ACC112 (cell line): ENCODE data around the gene KPNA4.
"Not testable (repeated sequence)": the region's sequence is repeated elsewhere in the genome, so short reads cannot be mapped to it uniquely, and the experiment has no call there.

Experiments
- H2AFZ ChIP-seq: fragments of 200-600 bp; sonication (generic); one replicate; pipeline ENCODE4 v1.6.0; 2017; ENCODE audit warnings: antibody characterized with exemption, low read length; ENCODE audit not compliant: unreplicated experiment
- H3K27ac ChIP-seq: fragments of 200-600 bp; sonication (generic); 2 replicates; pipeline ENCODE4 v1.5.1; 2014; ENCODE audit warnings: low read depth, mild to moderate bottlenecking, antibody characterized with exemption, low read length, moderate library complexity
- H3K27me3 ChIP-seq: fragments of 200-600 bp; sonication (generic); 2 replicates; pipeline ENCODE4 v1.6.1; 2014; ENCODE audit warnings: mild to moderate bottlenecking, antibody characterized with exemption, low read length, moderate library complexity, mixed read lengths; ENCODE audit not compliant: insufficient read depth
- H3K36me3 ChIP-seq: fragments of 200-600 bp; sonication (generic); 2 replicates; pipeline ENCODE4 v1.6.1; 2016; ENCODE audit warnings: mild to moderate bottlenecking, antibody characterized with exemption, low read length, moderate library complexity, mixed read lengths; ENCODE audit not compliant: insufficient read depth
- H3K4me1 ChIP-seq: fragments of 200-600 bp; sonication (generic); one replicate; pipeline ENCODE4 v1.6.1; 2016; ENCODE audit warnings: low read length, mixed read lengths; ENCODE audit not compliant: insufficient read depth, unreplicated experiment, control insufficient read depth
- H3K4me3 ChIP-seq: fragments of 200-600 bp; sonication (generic); 2 replicates; pipeline ENCODE4 v1.5.1; 2014; ENCODE audit warnings: mild to moderate bottlenecking, low read depth, low read length
- H3K79me2 ChIP-seq: fragments of 200-600 bp; sonication (generic); one replicate; pipeline ENCODE4 v1.6.0; 2016; ENCODE audit warnings: low read length; ENCODE audit not compliant: control insufficient read depth, unreplicated experiment, insufficient read depth

The KPNA4 gene

DNA sequence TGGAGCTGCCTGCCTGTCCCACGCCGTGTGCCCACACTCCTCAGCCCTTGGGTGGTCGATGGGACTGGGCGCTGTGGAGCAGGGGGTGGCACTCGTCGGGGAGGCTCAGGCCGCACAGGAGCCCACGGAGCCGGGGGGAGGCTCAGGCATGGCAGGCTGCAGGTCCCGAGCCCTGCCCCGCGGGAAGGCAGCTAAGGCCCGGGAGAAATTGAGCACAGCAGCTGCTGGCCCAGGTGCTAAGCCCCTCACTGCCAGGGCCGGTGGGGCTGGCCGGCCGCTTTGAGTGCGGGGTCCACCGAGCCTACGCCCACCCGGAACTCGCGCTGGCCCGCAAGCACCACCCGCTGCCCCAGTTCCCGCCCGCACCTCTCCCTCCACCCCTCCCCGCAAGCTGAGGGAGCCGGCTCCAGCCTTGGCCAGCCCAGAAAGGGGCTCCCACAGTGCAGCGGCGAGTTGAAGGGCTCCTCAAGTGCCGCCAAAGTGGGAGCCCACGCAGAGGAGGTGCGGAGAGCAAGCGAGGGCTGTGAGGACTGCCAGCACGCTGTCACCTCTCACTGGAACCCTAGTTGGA is 8.7 kb upstream of the KPNA4 start:
- H3K27ac ChIP-seq, H3K27me3 ChIP-seq, H3K4me1 ChIP-seq, H3K36me3 ChIP-seq, H3K4me3 ChIP-seq, H2AFZ ChIP-seq, H3K79me2 ChIP-seq: not testable (repeated sequence)

DNA sequence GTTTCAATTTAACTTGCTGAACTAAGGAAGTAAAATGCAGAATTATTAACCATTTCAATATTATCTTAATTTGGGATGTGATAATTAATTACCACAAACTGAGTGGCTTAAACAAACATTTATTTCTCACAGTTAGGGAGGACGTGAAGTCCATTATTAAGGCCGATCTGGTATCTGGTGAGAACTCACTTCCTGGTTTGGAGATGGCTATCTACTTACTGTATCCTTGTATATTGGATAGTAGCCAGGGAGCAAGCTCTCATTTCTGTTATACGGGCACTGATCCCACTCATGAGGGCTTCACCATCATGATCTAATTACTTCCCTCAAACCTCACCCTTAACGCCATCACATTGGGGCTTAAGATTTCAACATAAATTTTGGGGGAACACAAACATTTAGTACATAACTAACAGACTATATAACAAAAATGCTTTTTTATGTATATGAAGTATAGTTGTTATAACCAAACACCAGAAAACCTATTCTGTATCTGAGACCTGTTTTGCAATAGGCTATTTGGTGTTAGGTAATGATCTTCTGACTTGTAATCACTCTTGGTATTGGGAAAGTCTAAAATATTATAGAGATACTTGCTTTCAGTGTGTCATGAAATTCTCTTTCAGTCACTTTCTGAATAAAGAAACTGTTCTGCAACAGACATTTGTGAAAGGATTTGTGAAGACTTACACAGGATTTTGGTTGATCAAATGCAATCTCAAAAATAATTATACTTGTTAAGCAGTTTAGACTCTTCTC is 4.7 kb upstream of the KPNA4 start:
- Histone ChIP-seq H3K27ac (no peak overlapping the region), H3K4me1 (peaks cover 8% of the 10 kb centered on the region), H3K36me3 (peaks cover 10% of the 10 kb centered on the region; the same call in 1 of the 2 replicates)

DNA sequence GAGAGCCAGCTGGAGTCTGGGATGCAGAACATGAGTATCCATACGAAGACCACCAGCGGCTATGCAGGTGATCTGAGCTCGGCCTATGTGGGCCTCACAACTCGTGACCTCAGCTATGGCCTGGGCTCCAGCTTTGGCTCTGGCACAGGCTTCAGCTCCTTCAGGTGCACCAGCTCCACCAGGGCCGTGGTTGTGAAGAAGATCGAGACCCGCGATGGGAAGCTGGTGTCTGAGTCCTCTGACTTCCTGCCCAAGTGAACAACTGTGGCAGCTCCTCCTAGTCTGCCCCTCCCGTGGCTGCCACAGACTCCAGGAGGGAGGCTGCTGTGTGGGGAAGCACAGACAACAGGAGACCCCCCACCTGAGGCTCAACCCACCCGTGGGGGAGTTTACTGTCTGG is 3.6 kb upstream of the KPNA4 start:
- Histone ChIP-seq H3K4me1 (peaks cover 8% of the 10 kb centered on the region), H3K79me2 (peaks cover 31% of the 10 kb centered on the region), H3K27ac (no peak overlapping the region), H2AFZ (no peak overlapping the region), H3K27me3 (no peaks in the 10 kb centered on the region), H3K36me3 (peaks cover 10% of the 10 kb centered on the region; the same call in 1 of the 2 replicates), H3K4me3 (no peak overlapping the region)

More for the DNA sequence above, 4.7 kb upstream of the KPNA4 start:
- Histone ChIP-seq H3K4me3 (no peak overlapping the region), H2AFZ (no peak overlapping the region), H3K79me2 (peaks cover 21% of the 10 kb centered on the region), H3K27me3 (no peaks in the 10 kb centered on the region)

GRCh38 chr3:160567774-160568173 is 2.4 kb upstream of the KPNA4 start:
- Histone ChIP-seq H2AFZ (no peak overlapping the region), H3K4me1 (peaks cover 20% of the 10 kb centered on the region), H3K27ac (no peak overlapping the region), H3K79me2 (peaks cover 43% of the 10 kb centered on the region), H3K36me3 (peaks cover 10% of the 10 kb centered on the region; the same call in 1 of the 2 replicates), H3K4me3 (no peak overlapping the region), H3K27me3 (no peaks in the 10 kb centered on the region)

- H3K79me2 ChIP-seq = peaks cover 56% of the 10 kb centered on the region
- H3K27ac ChIP-seq = peak overlapping the region; percentile 97
- H3K4me1 ChIP-seq = peaks cover 33% of the 10 kb centered on the region
- peak overlapping the region; percentile 25 for H2AFZ ChIP-seq
- H3K4me3 ChIP-seq = peak overlapping the region; percentile 97
- H3K27me3 ChIP-seq = no peaks in the 10 kb centered on the region
- peaks cover 15% of the 10 kb centered on the region for H3K36me3 ChIP-seq
These were observed 1.1 kb upstream of the KPNA4 start for GRCh38 chr3:160566499-160566898.

DNA sequence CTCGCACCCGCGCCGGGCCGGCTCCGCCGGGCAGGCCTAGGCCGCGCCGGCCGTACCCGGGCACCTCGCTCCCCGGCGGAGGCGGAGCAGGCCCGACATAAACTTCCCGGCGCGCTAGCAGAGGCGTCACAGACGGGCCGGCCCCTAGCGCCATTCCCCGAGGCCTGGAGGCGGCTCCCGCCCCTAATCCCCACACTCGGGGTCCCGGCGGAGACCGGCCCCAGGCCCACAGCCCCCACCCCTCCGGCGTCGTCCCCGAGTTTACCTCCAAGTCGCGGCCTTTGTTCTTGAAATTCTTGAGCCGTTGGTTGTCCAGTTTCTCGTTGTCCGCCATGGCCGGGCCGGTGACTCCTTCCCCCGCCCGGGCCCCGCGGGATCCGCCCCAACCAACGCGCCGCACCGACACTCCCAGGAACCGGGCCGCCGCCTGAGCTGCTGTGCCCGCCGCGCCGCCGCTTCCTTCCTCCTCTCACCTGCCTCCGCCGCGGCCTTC is 376 bp downstream of the KPNA4 start:
- Histone ChIP-seq H2AFZ (no peak overlapping the region), H3K36me3 (peaks cover 15% of the 10 kb centered on the region), H3K27ac (peak overlapping the region; percentile 90), H3K4me3 (peak overlapping the region; percentile 97), H3K79me2 (peaks cover 71% of the 10 kb centered on the region), H3K27me3 (no peaks in the 10 kb centered on the region), H3K4me1 (peaks cover 46% of the 10 kb centered on the region)

DNA sequence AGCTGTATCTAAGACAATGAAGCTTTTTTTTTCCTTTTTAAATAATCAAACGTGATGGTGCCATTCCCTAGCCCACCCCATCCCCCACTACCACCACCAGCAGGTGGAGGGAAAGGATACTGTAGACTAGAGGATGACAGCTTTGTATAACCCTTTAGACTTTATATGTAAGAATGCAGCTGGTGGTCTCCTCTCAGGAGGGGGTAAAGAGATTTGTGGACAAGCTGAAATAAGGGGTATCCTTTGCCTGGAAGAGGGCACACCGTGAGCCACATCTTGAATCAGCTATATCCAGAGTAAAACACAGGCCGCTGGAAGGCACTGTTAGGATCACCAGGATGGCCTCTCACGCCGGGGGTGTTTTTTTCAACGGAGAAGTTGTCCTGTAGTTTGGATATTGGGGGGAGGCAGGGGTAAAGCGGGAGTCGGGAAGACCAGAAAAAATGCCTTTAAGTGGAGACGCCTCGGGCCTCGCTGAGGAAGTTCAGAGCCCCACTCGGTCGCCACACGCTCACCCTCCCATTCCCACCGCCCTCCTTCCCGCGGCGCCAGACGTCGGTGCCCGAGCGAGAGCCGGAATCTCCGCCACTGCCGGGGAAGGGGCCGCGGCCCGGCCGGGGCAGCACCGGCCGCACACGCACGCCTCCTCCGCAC is 986 bp downstream of the KPNA4 start:
- Histone ChIP-seq H3K79me2 (peaks cover 77% of the 10 kb centered on the region), H2AFZ (no peak overlapping the region), H3K4me3 (peak overlapping the region; percentile 97), H3K27ac (peak overlapping the region; percentile 48), H3K36me3 (peaks cover 13% of the 10 kb centered on the region), H3K27me3 (no peaks in the 10 kb centered on the region), H3K4me1 (peaks cover 46% of the 10 kb centered on the region)

- peaks cover 11% of the 10 kb centered on the region; the same call in 1 of the 2 replicates for H3K36me3 ChIP-seq
- H3K4me1 ChIP-seq = peaks cover 46% of the 10 kb centered on the region
- peaks cover 84% of the 10 kb centered on the region for H3K79me2 ChIP-seq
- no peaks in the 10 kb centered on the region for H3K27me3 ChIP-seq
- H3K4me3 ChIP-seq = peak overlapping the region; percentile 97
- no peak overlapping the region for H3K27ac ChIP-seq
- no peak overlapping the region for H2AFZ ChIP-seq
These were observed 2.4 kb downstream of the KPNA4 start for GRCh38 chr3:160562952-160563351.

GRCh38 chr3:160557571-160557970 is 7.8 kb downstream of the KPNA4 start:
- H2AFZ ChIP-seq = no peak overlapping the region
- no peak overlapping the region for H3K27ac ChIP-seq
- no peaks in the 10 kb centered on the region for H3K27me3 ChIP-seq
- H3K36me3 ChIP-seq = peaks cover 11% of the 10 kb centered on the region; the same call in 1 of the 2 replicates
- no peak overlapping the region for H3K4me3 ChIP-seq
- H3K79me2 ChIP-seq = peaks cover 99% of the 10 kb centered on the region
- H3K4me1 ChIP-seq = peaks cover 24% of the 10 kb centered on the region

DNA sequence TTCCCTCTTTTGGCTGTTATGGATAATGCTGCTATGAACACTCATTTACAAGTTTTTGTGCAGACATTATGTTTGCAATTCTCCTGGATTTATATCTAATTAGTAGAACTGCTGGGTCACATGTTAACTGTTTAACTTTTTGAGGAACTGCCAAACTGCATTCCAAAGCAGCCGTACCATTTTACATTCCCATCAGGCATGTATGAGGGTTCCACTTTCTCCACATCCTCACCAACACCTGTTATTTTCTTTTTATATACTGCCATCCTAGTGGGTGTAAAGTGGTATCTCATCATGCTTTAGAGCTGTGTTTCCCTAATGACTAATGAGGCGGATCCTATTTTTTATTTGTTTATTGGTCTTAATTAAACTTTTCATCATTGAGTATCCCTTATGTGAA is 9.2 kb downstream of the KPNA4 start:
- H3K4me1 ChIP-seq = peaks cover 10% of the 10 kb centered on the region
- H3K4me3 ChIP-seq = no peak overlapping the region
- no peaks in the 10 kb centered on the region for H3K27me3 ChIP-seq
- no peak overlapping the region for H2AFZ ChIP-seq
- H3K27ac ChIP-seq = no peak overlapping the region
- H3K79me2 ChIP-seq = peaks cover 99% of the 10 kb centered on the region
- H3K36me3 ChIP-seq = peaks cover 11% of the 10 kb centered on the region; the same call in 1 of the 2 replicates
